Ovary (tissue), 3 donors: ENCODE data around the gene FILIP1L.

Source experiments
- CTCF ChIP-seq, 3 donors: fragments of 450-650 bp in 2 of 3; fragments of 200-600 bp in 1 of 3; IDR thresholded peaks; one replicate each; pipeline versions ENCODE4 v1.5.1 to v1.8.0; 2016 to 2022; ENCODE audit warnings: antibody characterized with exemption in 3 of 3, mild to moderate bottlenecking in 1 of 3
- EP300 ChIP-seq: sonication (generic); formaldehyde crosslinking; IDR thresholded peaks from one replicate; pipeline ENCODE4 v1.6.1; 2017; ENCODE audit warnings: antibody characterized with exemption
- donor health status: DM: no; HTN: no; CAD: no.

GRCh38 chr3:99852851-99853250, 261.4 kb downstream of the FILIP1L start:
- TF ChIP-seq CTCF (IDR thresholded peaks at IDR 0.05) = no peak
- no peak for TF ChIP-seq EP300
